ENCODE data around the gene ENOX1.
A peak's percentile ranks its signal among the peaks of the same experiment; 100 is the strongest.

The ENOX1 gene

DNA sequence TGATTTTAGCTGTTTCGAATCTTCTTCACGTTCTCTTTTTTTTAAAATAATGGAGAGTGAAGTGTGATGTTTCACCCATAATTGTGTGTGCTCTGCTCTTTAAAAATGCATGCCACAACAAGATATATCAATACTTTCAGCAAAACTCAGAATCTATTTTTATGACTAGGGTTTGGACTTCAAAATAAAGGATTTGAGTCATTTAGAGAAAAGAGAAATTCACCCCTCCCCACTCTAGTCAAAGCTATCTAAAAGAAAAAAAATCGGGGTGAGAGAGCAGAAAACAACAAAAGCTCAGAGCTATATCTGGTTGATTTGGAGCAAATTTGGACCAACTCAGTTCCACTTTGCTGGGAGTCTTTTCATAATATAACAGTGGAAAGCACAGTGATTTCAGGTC lies 518.9 kb downstream of the ENOX1 start:
- CTCF ChIA-PET, result no interaction called here
- POLR2A ChIA-PET, result no interaction called here
- no peak for TF ChIP-seq NFRKB (IDR thresholded peaks at IDR 0.05)
- no peak for TF ChIP-seq ELF4 (IDR thresholded peaks at IDR 0.05)
- no peak for TF ChIP-seq BHLHE40 (IDR thresholded peaks at IDR 0.05; ENCODE audit: borderline replicate concordance)
- no peak for TF ChIP-seq TARDBP (IDR thresholded peaks at IDR 0.05)
- TF ChIP-seq FOXM1 (IDR thresholded peaks at IDR 0.05; ENCODE audit: borderline replicate concordance), result no peak
- no peak for TF ChIP-seq CTBP1 (IDR thresholded peaks at IDR 0.05; ENCODE audit: borderline replicate concordance)
- TF ChIP-seq LEF1 (IDR thresholded peaks at IDR 0.05; ENCODE audit: borderline replicate concordance), result no peak
- DNase-seq (ENCODE audit: extremely low spot score), result no peak

DNA sequence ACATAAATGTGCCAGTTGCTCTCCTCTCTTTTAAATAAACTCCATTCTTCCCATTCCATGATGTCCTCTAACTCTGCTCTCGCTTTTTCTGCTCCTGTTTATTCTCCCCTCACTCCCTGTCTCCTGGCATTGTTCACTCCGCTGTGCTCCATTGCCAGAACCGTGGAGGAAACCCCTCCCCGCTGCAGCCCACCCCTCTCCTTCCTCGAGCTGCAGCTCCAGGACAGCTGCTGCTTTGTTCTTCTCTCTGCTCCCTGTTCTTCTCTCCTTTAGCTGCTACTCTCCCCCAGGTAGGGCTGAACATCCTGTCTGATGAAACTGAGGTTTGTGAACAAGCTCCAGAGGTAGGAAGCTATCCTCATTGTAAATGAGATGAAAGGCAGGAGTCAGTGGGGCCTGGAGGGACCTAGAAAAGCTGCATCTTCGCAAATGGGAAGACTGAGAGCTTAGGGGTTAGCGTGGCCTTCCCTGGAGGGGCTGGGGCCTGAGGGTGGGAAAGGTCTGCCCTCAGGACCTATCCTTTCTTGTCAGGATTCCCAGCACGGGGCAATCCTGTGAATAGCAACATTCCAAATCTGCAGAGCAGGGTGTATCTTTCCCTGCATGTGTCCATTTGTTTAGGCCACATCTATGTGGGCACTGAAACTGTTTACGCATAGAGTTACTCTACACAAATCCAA lies 519.7 kb downstream of the ENOX1 start:
- TF ChIP-seq ZNF384 (IDR thresholded peaks at IDR 0.05), result no peak
- no peak for TF ChIP-seq FOXK2 (IDR thresholded peaks at IDR 0.05)
- no peak for TF ChIP-seq ARNT (IDR thresholded peaks at IDR 0.05)
- no peak for TF ChIP-seq BHLHE40 (IDR thresholded peaks at IDR 0.05; ENCODE audit: borderline replicate concordance)
- ChIA-PET CTCF (interaction anchor here (0.6 kb wide), 1 partner anchor 549 kb away, joined by 4 read pairs; no protein-coding TSS in a partner anchor), POLR2A (no interaction called here)
- no peak for DNase-seq (ENCODE audit: extremely low spot score)

DNA sequence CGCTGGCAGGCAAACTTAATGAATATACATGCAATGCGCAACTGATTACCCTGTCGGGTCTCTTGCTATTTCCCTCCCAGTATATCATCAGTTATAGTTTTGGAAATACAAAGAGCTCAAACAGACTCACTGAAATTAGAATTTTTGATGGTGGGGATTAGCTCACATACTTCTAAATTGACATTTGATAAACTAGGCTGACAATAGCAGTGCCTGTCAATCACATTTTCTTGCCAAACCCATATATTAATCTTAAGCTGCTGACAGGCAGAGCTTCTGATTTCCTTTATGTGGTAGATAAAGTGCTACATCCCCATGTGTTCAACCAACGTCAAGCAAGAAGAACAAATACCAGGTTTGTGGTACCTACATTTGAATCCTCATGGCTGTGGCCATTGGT lies 521.7 kb downstream of the ENOX1 start:
- POLR2A ChIA-PET, result no interaction called here
- no peak for DNase-seq (ENCODE audit: extremely low spot score)
- CTCF ChIA-PET, result no interaction called here
- TF ChIP-seq, protein P1, sequence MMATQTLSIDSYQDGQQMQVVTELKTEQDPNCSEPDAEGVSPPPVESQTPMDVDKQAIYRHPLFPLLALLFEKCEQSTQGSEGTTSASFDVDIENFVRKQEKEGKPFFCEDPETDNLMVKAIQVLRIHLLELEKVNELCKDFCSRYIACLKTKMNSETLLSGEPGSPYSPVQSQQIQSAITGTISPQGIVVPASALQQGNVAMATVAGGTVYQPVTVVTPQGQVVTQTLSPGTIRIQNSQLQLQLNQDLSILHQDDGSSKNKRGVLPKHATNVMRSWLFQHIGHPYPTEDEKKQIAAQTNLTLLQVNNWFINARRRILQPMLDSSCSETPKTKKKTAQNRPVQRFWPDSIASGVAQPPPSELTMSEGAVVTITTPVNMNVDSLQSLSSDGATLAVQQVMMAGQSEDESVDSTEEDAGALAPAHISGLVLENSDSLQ (IDR thresholded peaks at IDR 0.05), result peak; percentile 50; the same call in 1 of the 2 replicates
- TF ChIP-seq LEF1 (IDR thresholded peaks at IDR 0.05; ENCODE audit: borderline replicate concordance), result no peak
- no peak for TF ChIP-seq ARNT (IDR thresholded peaks at IDR 0.05)
- no peak for TF ChIP-seq BHLHE40 (IDR thresholded peaks at IDR 0.05; ENCODE audit: borderline replicate concordance)
- no peak for TF ChIP-seq SP1 (IDR thresholded peaks at IDR 0.05)
- TF ChIP-seq ELF4 (IDR thresholded peaks at IDR 0.05), result no peak
- TF ChIP-seq FOXK2 (IDR thresholded peaks at IDR 0.05), result no peak

DNA sequence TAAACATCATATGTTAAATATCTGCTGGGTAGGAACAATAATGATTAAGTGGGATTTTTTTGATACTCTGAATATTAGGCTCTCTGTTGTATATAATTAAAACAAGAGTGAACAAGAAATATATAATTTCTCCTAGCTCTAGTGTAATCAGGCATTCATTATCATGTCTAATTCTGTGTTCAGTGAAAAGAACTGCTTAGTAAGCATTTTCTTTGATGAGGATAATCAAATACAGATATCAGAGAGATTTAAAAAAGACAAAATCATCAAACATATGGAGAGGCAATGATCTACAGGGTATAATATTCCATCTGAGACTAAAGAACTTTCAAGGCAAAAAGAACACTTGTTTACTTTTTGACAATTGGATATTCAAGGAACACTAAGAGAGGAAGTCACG lies 522.3 kb downstream of the ENOX1 start:
- no peak for DNase-seq (ENCODE audit: extremely low spot score)
- ChIA-PET CTCF (no interaction called here), POLR2A (no interaction called here)
- TF ChIP-seq SP1 (IDR thresholded peaks at IDR 0.05) (no peak), L3MBTL2 (conservative IDR thresholded peaks at IDR 0.05) (no peak), HDGF (IDR thresholded peaks at IDR 0.05; ENCODE audit: borderline replicate concordance) (no peak), NFRKB (IDR thresholded peaks at IDR 0.05) (no peak), SUZ12 (IDR thresholded peaks at IDR 0.05) (no peak), TARDBP (IDR thresholded peaks at IDR 0.05) (no peak), FOXK2 (IDR thresholded peaks at IDR 0.05) (no peak), LEF1 (IDR thresholded peaks at IDR 0.05; ENCODE audit: borderline replicate concordance) (no peak), FOXM1 (IDR thresholded peaks at IDR 0.05; ENCODE audit: borderline replicate concordance) (no peak), FOXA1 (IDR thresholded peaks at IDR 0.05) (no peak), ELF4 (IDR thresholded peaks at IDR 0.05) (no peak), ZNF384 (IDR thresholded peaks at IDR 0.05) (no peak), CTBP1 (IDR thresholded peaks at IDR 0.05; ENCODE audit: borderline replicate concordance) (no peak), BHLHE40 (IDR thresholded peaks at IDR 0.05; ENCODE audit: borderline replicate concordance) (no peak), ARNT (IDR thresholded peaks at IDR 0.05) (no peak)
- TF ChIP-seq, protein P1 (IDR thresholded peaks at IDR 0.05), result no peak

DNA sequence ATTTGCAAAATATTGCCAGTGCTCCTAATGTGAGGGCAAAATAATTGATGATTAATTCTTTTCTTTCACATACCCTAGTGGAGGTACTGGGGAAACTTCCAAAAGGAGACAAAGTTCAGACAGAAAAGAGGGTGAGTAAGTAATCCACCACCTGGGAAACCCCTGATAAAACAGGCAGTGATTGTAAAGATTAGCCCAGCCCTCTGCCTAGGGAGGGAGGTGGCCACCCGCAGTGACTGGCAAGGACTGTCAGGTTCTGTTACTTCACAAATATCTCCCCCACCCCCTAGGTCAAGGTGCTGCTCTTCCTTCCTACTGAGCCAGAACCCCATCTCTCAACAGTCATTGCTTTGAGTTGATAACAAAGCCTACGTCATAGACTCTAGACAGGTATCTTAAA lies 523.7 kb downstream of the ENOX1 start:
- POLR2A ChIA-PET, result no interaction called here
- TF ChIP-seq, protein P1 (IDR thresholded peaks at IDR 0.05), result no peak
- TF ChIP-seq ZNF384 (IDR thresholded peaks at IDR 0.05) (no peak), TARDBP (IDR thresholded peaks at IDR 0.05) (no peak), SUZ12 (IDR thresholded peaks at IDR 0.05) (no peak), FOXM1 (IDR thresholded peaks at IDR 0.05; ENCODE audit: borderline replicate concordance) (no peak), ARNT (IDR thresholded peaks at IDR 0.05) (no peak), FOXK2 (IDR thresholded peaks at IDR 0.05) (no peak), BHLHE40 (IDR thresholded peaks at IDR 0.05; ENCODE audit: borderline replicate concordance) (no peak), SP1 (IDR thresholded peaks at IDR 0.05) (no peak), CTBP1 (IDR thresholded peaks at IDR 0.05; ENCODE audit: borderline replicate concordance) (no peak), L3MBTL2 (conservative IDR thresholded peaks at IDR 0.05) (no peak), NFRKB (IDR thresholded peaks at IDR 0.05) (no peak)
- DNase-seq (ENCODE audit: extremely low spot score), result no peak
- CTCF ChIA-PET, result no interaction called here

DNA sequence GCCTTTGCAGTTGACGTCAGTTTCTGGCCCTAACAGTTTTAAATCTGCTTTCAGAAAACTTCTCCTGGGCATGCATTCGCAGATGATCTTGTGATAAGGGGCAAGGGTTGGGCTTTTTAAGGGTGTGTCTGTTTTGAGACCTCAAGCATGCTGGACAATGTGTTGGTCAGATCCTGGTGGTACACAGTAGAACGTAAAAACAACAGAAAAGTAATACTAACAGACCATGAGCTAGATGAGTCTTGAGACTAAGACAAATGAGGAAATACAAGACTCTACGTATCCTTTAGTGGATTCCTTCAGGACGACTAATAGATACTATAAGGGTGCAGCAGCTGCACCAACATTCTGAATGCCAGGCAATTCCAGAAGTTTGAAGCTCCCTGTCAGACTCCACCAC lies 525.8 kb downstream of the ENOX1 start:
- CTCF ChIA-PET, result interaction anchor here (0.6 kb wide), 1 partner anchor 200 kb away, joined by 3 read pairs; no protein-coding TSS in a partner anchor

More for the DNA sequence above, 525.8 kb downstream of the ENOX1 start:
- no peak for TF ChIP-seq NFRKB (IDR thresholded peaks at IDR 0.05)
- no peak for TF ChIP-seq ELF4 (IDR thresholded peaks at IDR 0.05)
- TF ChIP-seq FOXK2 (IDR thresholded peaks at IDR 0.05), result no peak
- TF ChIP-seq, protein P1 (IDR thresholded peaks at IDR 0.05), result no peak
- TF ChIP-seq LEF1 (IDR thresholded peaks at IDR 0.05; ENCODE audit: borderline replicate concordance), result no peak
- no peak for TF ChIP-seq BHLHE40 (IDR thresholded peaks at IDR 0.05; ENCODE audit: borderline replicate concordance)
- TF ChIP-seq CTBP1 (IDR thresholded peaks at IDR 0.05; ENCODE audit: borderline replicate concordance), result no peak
- no peak for TF ChIP-seq FOXM1 (IDR thresholded peaks at IDR 0.05; ENCODE audit: borderline replicate concordance)
- no peak for TF ChIP-seq ZNF384 (IDR thresholded peaks at IDR 0.05)
- TF ChIP-seq TARDBP (IDR thresholded peaks at IDR 0.05), result no peak
- TF ChIP-seq ARNT (IDR thresholded peaks at IDR 0.05), result no peak
- TF ChIP-seq SP1 (IDR thresholded peaks at IDR 0.05), result no peak
- TF ChIP-seq HDGF (IDR thresholded peaks at IDR 0.05; ENCODE audit: borderline replicate concordance), result no peak
- no peak for TF ChIP-seq L3MBTL2 (conservative IDR thresholded peaks at IDR 0.05)
- no peak for TF ChIP-seq SUZ12 (IDR thresholded peaks at IDR 0.05)
- TF ChIP-seq FOXA1 (IDR thresholded peaks at IDR 0.05), result no peak
- no peak for DNase-seq (ENCODE audit: extremely low spot score)
- POLR2A ChIA-PET, result no interaction called here
